ENCODE measurements around the gene ZDHHC7. TPM values are rescaled to one million over a fixed set of nuclear protein-coding genes. Genes with fewer than 3 reads are reported as not detected.
A peak's percentile ranks its signal among the peaks of the same experiment; 100 is the strongest.

Gene ZDHHC7
- total and polyA plus RNA-seq, 9 of the 15 experiments (the other 6 are each of a cell fraction or from before 2014, with no cell fraction given), result 1.7 to 49.7 (median 37.4) TPM

- TF ChIP-seq E2F6 (IDR thresholded peaks at IDR 0.05; ENCODE audit: borderline replicate concordance in 1 of 2, extremely low read depth in 1 of 2, insufficient read depth in 1 of 2, insufficient read length in 1 of 2, low read depth in 1 of 2, low read length in 1 of 2, poor library complexity in 1 of 2, severe bottlenecking in 1 of 2) (peak in 1 of 2 experiments; percentile 27), JUND (IDR thresholded peaks at IDR 0.05; ENCODE audit: borderline replicate concordance, low read depth, low read length) (0 out of 2 replicates have a peak, but pooled peaks have one; percentile 23), JUND (tag; IDR thresholded peaks at IDR 0.05; ENCODE audit: borderline replicate concordance, low read depth, low read length) (no peak), SRSF9 (IDR thresholded peaks at IDR 0.05; ENCODE audit: borderline replicate concordance, low read depth, low read length) (no peak), FOXK1 (CRISPR knock-in tag; IDR thresholded peaks at IDR 0.05; ENCODE audit: borderline replicate concordance) (0 out of 2 replicates have a peak, but pooled peaks have one; percentile 77), KAT7 (CRISPR knock-in tag; IDR thresholded peaks at IDR 0.05; ENCODE audit: borderline replicate concordance) (no peak), ZNF584 (CRISPR knock-in tag; IDR thresholded peaks at IDR 0.05; ENCODE audit: low read depth) (no peak), PRMT5 (CRISPR knock-in tag; IDR thresholded peaks at IDR 0.05) (no peak), TEAD2 (tag; IDR thresholded peaks at IDR 0.05) (no peak), CBX8 (IDR thresholded peaks at IDR 0.05; ENCODE audit: borderline replicate concordance, extremely low read depth, low read depth, low read length, poor library complexity, severe bottlenecking) (no peak), STAT5A (IDR thresholded peaks at IDR 0.05; ENCODE audit: borderline replicate concordance, low read length) (no peak), HDAC1 (IDR thresholded peaks at IDR 0.05) (no peak), ZBTB33 (CRISPR knock-in tag; IDR thresholded peaks at IDR 0.05) (0 out of 2 replicates have a peak, but pooled peaks have one; percentile 23), ZFP1 (CRISPR knock-in tag; IDR thresholded peaks at IDR 0.05) (no peak), ZNF766 (CRISPR knock-in tag; conservative IDR thresholded peaks at IDR 0.05) (0 out of 2 replicates have a peak, but pooled peaks have one; percentile 24), CXXC5 (CRISPR knock-in tag; IDR thresholded peaks at IDR 0.05) (no peak; the same call in 1 of the 2 replicates), ZNF384 (IDR thresholded peaks at IDR 0.05; ENCODE audit: low read depth, low read length) (0 out of 2 replicates have a peak, but pooled peaks have one; percentile 40), ZNF668 (CRISPR knock-in tag; IDR thresholded peaks at IDR 0.05) (no peak), ZNF140 (CRISPR knock-in tag; IDR thresholded peaks at IDR 0.05) (no peak), TEAD4 (IDR thresholded peaks at IDR 0.05; ENCODE audit: low read length) (peak; percentile 35; the same call in 1 of the 2 replicates), TEAD4 (CRISPR knock-in tag; IDR thresholded peaks at IDR 0.05; ENCODE audit: borderline replicate concordance) (no peak), ZNF511 (CRISPR knock-in tag; IDR thresholded peaks at IDR 0.05) (peak; percentile 52; the same call in 1 of the 2 replicates)
Measured at GRCh38 chr16:84970447-84971127, 40.7 kb downstream of the ZDHHC7 start (continued).

Data from K562 (cell line).